Fibroblast of skin of left biceps (primary cell): Measurements from ENCODE around the gene ADAMTS2.

Experiments used
- DNase-seq, 2 experiments: peaks; one replicate each; pipeline ENCODE4 v3.0.0-alpha.2; 2013; ENCODE audit warnings: low read depth in 2 of 2

The ADAMTS2 gene

GRCh38 chr5:179124853-179125788 lies 220.1 kb downstream of the ADAMTS2 start:
- DNase-seq: no peak

GRCh38 chr5:179124273-179124852 lies 220.9 kb downstream of the ADAMTS2 start:
- DNase-seq: no peak

- DNase-seq: no peak
Measured at GRCh38 chr5:179123491-179124272, 221.6 kb downstream of the ADAMTS2 start.

GRCh38 chr5:179123109-179123426 lies 222.2 kb downstream of the ADAMTS2 start:
- DNase-seq: no peak

- no peak for DNase-seq
Measured at GRCh38 chr5:179122411-179123108, 222.7 kb downstream of the ADAMTS2 start.

DNA sequence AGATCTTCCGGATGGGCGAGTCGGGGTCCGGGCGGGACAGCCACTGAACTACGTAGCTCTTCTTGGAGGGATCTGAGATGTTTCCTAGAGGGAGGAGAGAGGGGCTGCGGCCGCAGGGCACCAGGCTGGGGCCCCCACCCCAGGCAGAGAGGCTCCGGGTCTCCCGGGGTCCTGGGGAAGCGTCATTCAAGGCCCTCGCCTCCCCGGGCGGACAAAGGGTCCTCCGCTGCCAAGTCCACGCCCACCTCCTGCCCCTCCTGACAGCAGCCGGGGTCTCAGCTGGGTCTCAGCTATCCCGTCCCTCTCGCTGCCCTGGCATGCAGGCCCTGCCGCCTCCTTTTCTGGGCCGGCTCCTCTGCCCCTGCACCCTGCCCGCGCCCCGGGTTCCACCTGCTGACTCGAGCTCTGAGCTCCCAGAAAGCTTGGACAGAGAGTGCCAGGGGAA lies 223.6 kb downstream of the ADAMTS2 start:
- no peak for DNase-seq

- no peak for DNase-seq
Measured at GRCh38 chr5:179120951-179121666, 224.2 kb downstream of the ADAMTS2 start.

GRCh38 chr5:179120421-179120861 lies 224.8 kb downstream of the ADAMTS2 start:
- DNase-seq: no peak

GRCh38 chr5:179119415-179120170 lies 225.7 kb downstream of the ADAMTS2 start:
- DNase-seq: no peak

DNA sequence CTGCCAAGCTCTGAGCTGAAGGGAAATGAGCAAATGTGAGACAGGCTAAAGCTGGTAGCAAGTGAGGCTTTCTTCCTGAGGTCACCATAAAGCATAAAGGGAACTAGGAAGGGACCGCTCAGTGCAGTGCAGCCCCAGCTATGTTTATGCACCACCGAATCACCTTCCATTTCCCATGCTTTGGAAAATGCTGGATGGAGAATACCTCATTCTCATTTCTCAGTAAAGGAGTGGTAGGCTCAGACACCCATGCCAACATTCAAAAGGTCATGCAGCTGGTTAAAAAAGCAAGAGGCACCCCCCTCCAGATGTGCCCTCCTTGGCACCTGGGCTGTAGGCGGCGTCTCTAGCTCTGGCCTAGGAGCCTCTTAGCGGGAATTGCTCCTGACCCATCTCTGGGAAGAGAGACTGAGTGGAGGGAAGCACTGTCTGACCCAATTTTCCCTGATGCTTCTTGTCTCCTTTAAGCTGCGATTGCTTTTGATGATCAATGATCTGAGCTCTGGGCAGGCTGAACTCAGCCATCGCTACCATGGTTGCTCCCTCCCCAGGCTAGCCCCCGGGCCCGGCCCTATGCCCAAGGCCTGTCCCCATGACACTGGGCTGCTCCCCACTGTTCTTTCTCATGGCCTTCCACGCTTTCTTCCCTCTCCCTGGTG lies 226.4 kb downstream of the ADAMTS2 start:
- DNase-seq: no peak

DNA sequence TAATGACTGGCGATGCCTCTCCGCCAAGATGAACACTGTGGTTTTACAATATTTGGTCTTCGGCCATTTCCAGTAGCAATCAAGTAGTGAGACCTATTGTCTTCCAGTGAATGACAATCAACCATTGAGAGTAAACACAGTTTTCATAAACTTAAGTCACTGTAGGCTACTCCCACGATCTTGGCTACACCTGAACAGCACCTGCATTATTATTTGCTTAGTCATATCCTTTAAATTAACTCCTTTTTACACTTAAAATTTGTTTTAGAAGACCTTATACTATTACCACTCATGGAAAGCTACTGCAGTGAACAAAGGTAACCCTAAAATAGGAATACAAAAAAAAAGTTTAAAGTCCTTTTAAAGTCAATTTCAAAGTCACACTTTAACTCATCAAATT lies 226.9 kb downstream of the ADAMTS2 start:
- no peak for DNase-seq

- no peak for DNase-seq
Measured at GRCh38 chr5:179115845-179116524, 229.3 kb downstream of the ADAMTS2 start.

DNA sequence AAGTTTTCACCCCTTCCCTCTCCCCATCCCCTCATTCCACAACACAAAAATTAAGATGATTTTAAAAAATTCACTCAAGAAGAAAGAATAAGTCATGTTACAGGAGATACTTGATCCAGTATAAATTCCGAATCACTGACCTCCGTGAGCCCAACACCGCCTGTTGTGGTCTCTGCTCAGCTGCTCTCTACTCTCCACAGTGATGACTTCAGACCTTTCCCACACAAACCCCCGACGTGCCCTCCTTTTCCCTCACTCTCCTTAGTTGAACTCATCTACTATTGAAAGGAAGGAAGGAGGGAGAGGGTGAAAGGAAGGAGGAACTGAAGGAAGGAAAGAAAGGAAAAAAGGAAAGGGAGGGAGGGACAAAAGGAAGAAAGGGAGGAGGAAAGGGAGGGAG lies 230.0 kb downstream of the ADAMTS2 start:
- DNase-seq: no peak

DNA sequence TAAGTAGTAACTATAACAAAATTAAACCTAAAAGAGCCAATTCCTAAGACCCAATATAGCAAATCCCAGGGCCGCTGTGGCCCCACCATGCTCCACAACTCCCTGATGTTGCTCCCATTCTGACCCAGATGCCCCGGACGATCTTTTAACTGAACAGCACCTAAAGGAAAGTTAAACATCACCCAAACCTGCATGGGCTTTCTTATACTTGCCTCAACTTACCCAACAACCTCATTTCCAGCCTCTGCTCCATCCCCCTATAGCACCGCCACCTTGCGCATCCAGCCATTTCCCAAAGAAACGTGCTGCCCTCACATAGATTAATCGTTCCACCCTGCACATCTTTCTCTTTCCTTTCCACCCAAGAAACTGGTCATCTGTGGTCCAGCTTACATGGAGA lies 230.5 kb downstream of the ADAMTS2 start:
- no peak for DNase-seq

DNA sequence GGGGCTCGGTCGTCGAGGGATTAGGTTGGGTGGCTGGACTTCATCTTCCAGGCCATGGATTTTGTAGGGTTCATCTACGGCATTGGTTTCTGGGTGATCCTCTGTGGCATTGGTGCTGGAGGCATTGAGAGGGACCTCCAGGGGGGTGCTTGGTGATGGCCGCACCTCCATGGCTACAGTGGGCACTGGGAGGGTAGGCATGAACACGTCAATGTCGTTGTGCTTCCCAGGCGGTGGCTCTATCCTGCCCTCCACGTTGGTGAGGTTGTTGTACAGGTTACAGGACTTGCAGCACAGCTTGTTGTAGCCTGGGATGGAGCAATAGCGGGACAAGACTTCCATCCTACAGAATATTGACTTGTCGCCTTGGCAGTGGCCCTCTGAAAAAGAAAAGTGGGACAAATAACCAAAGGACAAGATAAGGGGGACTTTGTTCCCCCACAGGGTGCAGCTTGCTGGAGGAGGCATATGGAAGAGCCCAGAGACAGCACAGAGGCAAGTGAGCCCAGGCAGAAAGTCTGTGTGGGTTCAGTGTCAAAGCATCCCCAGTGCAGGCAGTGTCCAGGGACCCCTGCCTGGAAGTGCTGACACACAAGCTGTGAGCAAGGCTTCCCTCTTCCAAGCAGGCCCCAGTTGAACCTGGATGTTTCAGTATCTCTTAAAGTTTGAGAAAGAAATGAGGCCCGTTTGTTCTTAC lies 231.2 kb downstream of the ADAMTS2 start:
- DNase-seq: no peak

- no peak for DNase-seq
Measured at GRCh38 chr5:179113143-179113530, 232.1 kb downstream of the ADAMTS2 start.

DNA sequence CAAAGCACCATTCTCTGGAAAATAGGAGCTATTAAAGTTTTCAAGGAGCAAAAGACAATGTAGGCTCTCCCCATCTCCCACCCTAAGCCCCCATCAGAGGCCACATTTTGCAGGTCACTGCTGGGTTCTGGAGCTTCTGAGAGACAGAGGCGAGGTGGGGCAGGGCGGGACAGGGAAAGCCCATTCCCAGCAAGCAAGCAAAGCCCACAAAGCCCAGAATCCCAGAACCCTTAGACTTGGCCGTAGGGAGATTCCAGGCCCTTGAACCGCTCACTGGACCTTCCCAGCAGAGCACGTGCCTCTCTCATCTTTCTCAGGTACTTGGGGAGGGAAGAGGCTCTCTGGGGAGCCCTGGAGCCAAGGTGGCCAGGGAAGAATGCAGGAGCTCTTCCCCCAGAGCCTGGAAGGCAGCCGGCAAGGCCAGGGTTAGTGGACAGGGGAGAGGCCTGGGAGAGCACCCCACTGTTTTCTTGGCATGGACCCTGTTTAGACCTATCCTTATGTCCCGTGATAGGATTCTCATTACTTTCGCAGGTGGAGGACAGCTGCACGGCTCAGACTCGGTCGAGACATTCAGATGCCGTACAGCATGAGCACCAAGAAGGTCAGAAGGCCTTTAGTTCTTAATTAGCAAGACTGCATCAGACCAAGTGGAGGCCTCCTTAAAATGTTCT lies 232.7 kb downstream of the ADAMTS2 start:
- DNase-seq: no peak
